ENCODE data around the gene RPL41.

RPL41 gene

GRCh38 chr12:56103066-56103711 is 13.2 kb upstream of the RPL41 start:
- no peak for TF ChIP-seq CTCF (conservative IDR thresholded peaks at IDR 0.05; ENCODE audit: low read depth, low read length)
- H3K4me3 ChIP-seq (ENCODE audit: low read length), result peak overlapping the region; percentile 70
- DNase-seq (ENCODE audit: low read depth), result no peak

GRCh38 chr12:56103823-56104108 is 12.7 kb upstream of the RPL41 start:
- DNase-seq (ENCODE audit: low read depth), result no peak
- TF ChIP-seq CTCF (conservative IDR thresholded peaks at IDR 0.05; ENCODE audit: low read depth, low read length), result no peak
- peak overlapping the region; percentile 70 for H3K4me3 ChIP-seq (ENCODE audit: low read length)

GRCh38 chr12:56104109-56104814 is 12.2 kb upstream of the RPL41 start, which contains the start of gene PA2G4:
PA2G4 (plus strand) TSS chr12:56104559; CDS start chr12:56104738, 179 bp downstream.
- TF ChIP-seq CTCF (conservative IDR thresholded peaks at IDR 0.05; ENCODE audit: low read depth, low read length), result no peak
- H3K4me3 ChIP-seq (ENCODE audit: low read length), result peak within 1 kb of the TSS; percentile 70
- DNase-seq (ENCODE audit: low read depth), result peak; percentile 97

GRCh38 chr12:56104815-56105608 is 11.4 kb upstream of the RPL41 start:
- DNase-seq (ENCODE audit: low read depth), result no peak
- peak; percentile 2 for TF ChIP-seq CTCF (conservative IDR thresholded peaks at IDR 0.05; ENCODE audit: low read depth, low read length)
- H3K4me3 ChIP-seq (ENCODE audit: low read length), result peak overlapping the region; percentile 70

GRCh38 chr12:56105609-56105902 is 10.9 kb upstream of the RPL41 start:
- DNase-seq (ENCODE audit: low read depth), result no peak
- TF ChIP-seq CTCF (conservative IDR thresholded peaks at IDR 0.05; ENCODE audit: low read depth, low read length), result no peak

GRCh38 chr12:56107242-56107641 is 9.2 kb upstream of the RPL41 start:
- no peak overlapping the region for H3K4me3 ChIP-seq (ENCODE audit: low read length)
- no peak for TF ChIP-seq CTCF (conservative IDR thresholded peaks at IDR 0.05; ENCODE audit: low read depth, low read length)
- DNase-seq (ENCODE audit: low read depth), result no peak

More at GRCh38 chr12:56105609-56105902, 10.9 kb upstream of the RPL41 start:
- H3K4me3 ChIP-seq (ENCODE audit: low read length), result peak overlapping the region; percentile 70
